NCI-H446 (cell line): ENCODE measurements around the gene ATP11A.
A peak's percentile ranks its signal among the peaks of the same experiment; 100 is the strongest.

Source experiments
- DNase-seq, 2 experiments: peaks; one replicate each; lab custom pipeline; 2025; lab: John Stamatoyannopoulos, UW

ATP11A gene

DNA sequence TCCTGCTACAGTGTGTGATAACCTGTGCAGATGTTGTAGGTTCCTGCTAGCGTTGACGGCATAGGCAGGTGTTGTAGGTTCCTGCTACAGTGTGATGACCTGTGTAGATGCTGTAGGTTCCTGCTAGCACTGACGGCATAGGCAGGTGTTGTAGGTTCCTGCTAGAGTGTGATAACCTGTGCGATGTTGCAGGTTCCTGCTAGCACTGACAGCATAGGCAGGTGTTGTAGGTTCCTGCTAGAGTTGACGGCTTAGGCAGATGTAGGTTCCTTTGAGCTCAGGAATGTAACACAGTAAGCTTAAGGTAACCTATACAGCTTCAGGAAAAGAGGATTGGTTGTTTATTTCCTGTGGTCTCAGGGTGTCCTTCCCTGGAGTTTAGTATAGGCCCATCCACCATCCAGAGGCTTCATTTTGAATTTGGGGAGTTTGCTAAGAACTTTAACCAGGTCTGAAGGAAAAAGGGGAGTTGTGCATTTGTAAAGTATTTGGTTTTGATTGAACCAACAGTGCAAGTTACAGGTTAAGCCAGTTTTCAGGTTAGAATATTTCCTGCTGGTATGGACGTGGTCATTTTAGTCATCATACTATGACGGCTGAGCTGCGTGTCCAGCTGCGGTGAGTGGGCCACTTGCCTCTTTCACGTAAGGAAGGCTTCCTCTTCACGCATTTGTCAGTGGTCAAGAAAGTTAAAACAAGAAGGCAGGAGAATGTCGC is 53.8 kb downstream of the ATP11A start:
- DNase-seq = no peak

GRCh38 chr13:112744168-112745021 is 54.6 kb downstream of the ATP11A start:
- no peak for DNase-seq

- DNase-seq = no peak
Observed at GRCh38 chr13:112746044-112746443, 56.2 kb downstream of the ATP11A start.

- DNase-seq = peak in 1 of 2 experiments; percentile 1
Observed at GRCh38 chr13:112747256-112747655, 57.4 kb downstream of the ATP11A start.

- peak in 1 of 2 experiments; percentile 2 for DNase-seq
Observed at GRCh38 chr13:112748947-112749735, 59.3 kb downstream of the ATP11A start.

- no peak for DNase-seq
Observed at GRCh38 chr13:112750570-112750969, 60.7 kb downstream of the ATP11A start.

- no peak for DNase-seq
Observed at GRCh38 chr13:112751617-112752016, 61.8 kb downstream of the ATP11A start.

DNA sequence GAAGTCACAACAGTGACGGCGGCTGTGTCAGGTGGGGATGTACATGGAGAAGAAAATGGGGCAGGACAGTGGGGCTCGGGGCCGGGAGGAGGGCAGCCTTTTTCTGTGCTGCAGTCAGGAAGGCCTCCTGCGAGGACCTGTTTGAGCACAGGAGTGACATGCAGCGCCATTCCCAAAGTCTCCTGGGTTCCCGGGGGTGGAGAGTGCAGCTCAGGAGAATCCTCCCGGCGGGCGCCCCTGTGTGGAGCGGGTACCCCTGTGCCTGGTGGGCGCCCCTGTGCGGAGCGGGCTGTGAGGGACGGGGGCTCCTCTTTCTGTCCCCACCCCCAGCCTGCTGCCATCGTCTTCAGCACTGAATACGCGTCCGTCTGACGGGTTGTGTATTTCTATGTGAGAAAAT is 62.4 kb downstream of the ATP11A start:
- no peak for DNase-seq

DNA sequence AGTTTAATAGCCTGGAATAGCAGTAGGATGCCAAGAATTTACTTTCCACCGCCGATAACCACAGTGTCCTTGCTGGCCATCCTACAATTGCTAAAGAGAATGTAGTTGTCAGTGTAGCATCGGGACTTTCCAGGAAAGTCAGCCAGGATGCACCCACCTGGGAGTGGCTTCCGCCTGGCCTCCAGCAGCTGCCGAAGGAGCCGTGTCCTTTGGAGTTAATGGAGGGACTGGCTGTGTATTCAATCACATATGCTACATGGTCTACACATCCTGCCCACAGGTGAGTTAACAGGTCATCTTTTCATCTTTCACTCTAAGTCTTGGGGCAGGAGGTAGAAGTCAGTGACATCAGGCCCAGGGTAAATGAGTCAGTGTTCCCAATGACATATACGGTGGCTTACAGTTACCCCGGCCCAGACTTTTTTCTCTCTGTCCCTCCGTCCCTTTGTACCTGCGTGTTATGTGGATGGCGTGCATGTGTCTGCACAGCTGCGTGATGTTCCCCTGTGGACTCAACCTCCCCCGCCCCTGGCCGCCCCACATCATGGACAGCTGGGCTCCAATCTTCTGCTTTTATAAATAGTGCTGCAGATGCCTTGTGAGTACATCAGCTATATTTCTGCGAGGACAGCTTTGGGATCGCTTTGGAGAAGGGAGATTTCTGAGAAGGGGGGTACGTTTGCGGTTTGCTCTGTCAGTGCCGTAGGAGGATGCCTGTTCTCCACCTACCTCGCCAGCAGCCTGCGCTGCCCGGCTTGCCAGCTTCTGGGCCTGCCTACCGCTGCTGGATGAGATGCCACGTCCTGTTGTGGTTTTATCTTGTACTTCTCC is 63.1 kb downstream of the ATP11A start:
- no peak for DNase-seq

GRCh38 chr13:112753833-112754232 is 64.0 kb downstream of the ATP11A start:
- no peak for DNase-seq

GRCh38 chr13:112754281-112755025 is 64.6 kb downstream of the ATP11A start:
- DNase-seq = no peak

- no peak for DNase-seq
Observed at GRCh38 chr13:112755331-112755730, 65.5 kb downstream of the ATP11A start.

GRCh38 chr13:112756081-112756480 is 66.2 kb downstream of the ATP11A start:
- no peak for DNase-seq

GRCh38 chr13:112756511-112756966 is 66.7 kb downstream of the ATP11A start:
- DNase-seq = no peak

DNA sequence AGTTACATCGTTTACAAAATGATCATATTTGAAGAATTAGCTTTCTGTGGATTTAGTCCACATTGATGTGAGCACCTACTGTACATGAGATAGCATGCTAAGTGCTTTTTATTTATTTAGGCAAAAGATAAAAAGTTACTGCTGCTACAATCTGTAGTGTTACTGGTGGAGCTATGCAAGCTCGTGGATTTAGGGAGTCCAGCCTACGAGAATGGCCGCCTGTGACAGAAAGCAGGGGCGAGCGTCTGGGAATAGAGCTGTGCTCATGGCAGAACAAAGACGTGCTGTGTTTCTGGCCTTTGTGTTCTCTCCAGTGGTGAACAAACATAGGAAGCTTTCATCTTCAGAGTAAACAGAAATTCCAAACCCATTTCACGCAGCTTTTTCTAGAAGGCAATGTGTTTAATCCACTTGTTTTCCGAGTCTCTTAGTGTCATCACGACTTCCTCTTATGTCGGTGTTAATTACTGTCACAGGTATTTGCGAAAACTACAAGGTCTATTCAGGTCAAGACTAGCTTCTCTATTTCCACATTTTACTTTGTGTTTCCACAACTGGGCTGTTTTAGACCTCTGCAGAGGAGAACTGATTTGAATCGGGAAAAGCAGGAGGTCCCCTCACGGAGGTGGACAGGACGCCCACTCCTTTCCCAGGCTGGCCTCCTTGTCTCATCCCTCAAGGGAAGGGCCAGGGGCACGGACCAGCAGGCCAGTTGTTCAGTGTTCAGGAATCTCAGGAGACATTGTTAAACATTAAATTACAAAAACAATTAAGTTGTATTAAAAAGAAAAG is 67.3 kb downstream of the ATP11A start:
- no peak for DNase-seq

- DNase-seq = no peak
Observed at GRCh38 chr13:112757759-112758086, 67.9 kb downstream of the ATP11A start.

DNA sequence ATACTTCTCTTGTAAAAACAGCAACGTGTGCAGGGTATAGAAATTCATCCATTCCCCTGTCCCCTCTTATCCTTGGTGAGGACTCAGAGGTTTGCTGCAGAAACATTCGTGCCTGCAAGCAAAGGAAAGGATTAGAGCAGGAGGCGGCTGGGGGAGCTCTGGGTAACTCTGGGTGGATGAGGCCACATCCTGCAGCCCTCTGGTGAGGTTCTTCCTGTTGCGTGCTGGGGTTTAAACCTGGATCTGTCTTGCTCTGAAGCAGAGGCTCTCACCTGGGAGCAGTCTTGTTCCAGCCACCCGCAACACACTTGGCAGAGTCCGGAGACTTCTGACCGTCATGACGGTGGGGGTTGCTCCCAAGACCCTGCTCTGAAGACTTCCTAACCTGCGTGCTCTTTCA is 69.2 kb downstream of the ATP11A start:
- no peak for DNase-seq

DNA sequence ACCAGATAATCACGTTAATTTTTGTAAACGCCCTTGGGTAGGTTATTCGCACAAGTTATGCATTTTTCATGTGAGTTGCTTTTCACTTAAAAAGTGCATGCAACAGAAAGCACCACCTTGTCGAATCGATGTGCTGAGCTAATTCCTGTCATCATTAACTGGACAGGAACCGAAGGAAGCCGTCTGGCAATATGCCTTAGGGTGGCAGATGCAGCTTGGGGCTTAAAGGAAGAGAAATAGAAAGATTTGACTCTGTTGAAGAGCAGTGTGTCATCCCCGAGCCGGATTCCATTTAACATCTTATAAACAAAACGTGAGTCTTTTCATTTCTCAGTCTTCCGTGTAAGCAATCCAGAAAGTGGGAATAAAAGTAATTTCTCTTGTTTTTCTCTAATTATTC is 70.0 kb downstream of the ATP11A start:
- no peak for DNase-seq

DNA sequence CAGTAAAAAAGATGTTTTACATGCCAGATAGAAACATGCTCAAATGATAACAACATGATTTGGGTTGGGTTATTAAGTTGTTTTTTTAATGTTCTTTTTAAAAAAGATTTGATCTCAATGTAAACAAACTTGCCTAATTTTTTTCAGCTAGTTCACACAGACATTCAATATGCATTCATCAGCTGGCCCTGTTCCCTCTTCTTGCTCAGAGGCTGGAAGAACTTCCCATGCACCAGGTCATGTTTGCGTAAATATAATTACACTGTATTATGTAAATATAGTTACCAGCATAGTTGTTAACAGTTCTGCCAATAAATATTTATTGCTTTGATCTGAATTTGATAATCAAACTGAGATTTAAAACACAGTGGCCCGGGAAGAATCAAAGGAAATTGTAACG is 70.6 kb downstream of the ATP11A start:
- no peak for DNase-seq

DNA sequence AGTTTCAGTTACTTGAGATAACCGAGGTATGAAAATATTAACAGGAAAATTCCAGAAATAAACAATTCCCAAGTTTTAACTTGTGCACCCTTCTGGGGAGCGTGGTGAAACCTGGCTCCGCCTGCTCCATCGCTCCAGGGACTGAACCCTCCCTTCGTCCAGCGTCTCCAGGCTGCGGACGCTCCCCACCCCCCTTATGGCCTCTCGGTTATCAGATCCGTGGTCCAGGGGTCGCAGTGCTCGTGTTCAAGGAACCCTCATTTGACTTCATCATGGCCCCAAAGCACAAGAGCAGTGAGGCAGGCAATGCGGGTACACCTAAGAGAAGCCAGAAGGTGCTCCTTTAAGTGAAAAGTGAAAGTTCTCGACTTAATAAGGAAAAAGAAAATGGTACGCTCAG is 71.1 kb downstream of the ATP11A start:
- no peak for DNase-seq
